ENCODE results near the gene IZUMO4.
A peak's percentile ranks its signal among the peaks of the same experiment; 100 is the strongest.
"Not testable (repeated sequence)": the region's sequence is repeated elsewhere in the genome, so short reads cannot be mapped to it uniquely, and the experiment has no call there.

The IZUMO4 gene

DNA sequence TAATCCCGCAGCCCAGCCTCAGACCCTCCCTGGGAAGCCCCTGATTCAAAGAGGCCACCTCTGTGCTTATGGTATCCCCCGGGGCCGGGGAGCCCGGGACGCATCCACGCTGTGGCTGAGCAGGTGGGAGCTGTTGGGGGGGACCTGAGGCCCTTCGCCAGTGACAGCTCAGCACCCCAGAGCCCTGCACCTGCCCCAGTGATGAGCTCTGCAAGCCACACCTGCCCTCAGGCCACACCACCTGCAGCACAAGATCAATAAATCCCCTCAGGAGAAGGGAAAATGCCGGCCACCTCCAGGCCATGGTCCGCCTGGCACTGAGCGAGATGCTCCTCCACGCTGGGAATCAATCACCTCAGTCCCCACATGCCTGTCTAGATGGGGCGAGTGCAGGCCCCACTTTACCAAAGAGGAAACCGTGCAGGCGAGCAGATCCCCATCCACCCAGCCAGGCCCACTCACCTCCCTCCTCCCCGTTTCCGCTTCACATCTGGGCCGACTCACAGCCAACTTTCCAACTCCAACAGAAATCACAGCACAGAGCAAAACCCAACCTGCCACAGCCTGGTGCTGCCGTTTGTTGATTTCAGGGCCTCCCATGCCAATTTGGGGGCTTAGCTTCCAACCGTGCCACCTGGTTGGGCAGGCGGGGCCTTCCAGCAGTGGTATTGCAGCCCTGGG lies 13.4 kb upstream of the IZUMO4 start:
- DNase-seq (ENCODE audit: low spot score): no peak

DNA sequence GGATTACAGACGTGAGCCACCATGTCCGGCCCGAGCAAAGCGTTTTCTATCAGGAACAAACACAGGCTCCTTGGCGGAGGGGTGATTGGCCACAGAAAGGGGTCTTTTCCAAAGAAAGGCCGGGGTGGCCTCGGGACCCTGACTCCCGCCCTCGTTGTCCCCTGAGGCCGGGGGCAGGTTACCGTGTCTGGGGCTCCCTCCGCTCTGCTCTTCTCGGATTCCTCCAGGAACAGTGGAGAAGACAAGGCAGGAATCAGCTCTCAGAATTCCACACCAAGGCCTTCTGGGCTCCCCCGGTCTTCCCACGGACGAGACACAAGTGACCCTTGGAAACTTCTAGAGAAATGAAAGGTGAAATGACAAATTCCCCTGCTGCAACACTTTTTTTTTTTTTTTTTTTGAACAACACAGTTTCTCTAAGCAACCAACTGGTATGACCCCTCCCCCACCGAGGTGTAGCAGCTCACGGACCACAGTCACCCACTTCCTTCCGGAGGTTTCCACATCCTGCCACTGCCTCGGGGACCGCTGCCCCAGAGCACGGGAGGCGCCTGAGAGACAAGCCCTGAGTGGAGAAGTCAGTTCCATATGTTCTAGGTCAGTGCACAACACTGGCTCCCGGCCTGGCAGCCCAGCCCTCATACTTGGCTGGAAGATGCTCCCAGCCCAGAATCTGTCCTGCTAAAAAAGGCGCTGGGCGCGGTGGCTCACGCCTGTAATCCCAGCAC lies 11.6 kb upstream of the IZUMO4 start:
- DNase-seq (ENCODE audit: low spot score): no peak

DNA sequence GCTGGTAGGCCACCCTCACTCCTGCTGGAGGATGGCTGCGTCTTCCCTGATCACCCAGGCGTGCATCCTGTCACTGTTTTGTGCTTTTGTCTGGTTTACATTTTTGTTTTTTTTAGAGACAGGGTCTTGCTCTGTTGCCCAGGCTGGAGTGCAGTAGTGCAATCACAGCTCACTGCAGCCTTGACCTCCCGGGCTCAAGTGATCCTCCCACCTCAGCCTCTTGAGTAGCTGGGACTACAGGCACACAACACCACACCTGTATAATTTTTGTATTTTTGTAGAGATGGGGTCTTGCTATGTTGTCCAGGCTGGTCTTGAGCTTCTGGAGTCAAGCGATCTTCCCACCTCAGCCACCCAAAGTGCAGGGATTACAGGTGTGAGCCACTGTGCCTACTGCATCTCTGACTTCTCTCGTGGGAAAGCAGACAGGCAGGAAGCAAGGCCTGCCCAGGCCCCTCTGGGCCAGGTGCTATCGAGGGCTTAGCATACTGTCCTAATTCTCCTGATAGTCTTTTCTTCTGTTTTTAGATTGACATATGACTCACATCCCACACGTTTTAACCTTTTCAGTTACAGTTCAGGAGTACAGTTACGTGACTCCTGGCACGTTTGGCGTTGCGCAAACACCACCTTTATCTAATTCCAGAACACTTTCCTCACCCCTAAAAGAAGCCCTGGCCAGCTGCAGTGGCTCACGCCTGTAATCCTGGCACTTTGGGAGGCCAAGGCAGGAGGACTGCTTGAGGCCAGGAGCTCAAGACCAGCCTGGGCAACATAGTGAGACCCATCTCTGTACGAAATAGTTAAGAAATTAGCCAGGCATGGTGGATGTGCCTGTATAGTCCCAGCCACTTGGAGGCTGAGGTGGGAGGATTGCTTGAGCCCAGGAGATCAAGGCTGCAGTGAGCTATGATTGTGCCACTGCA lies 9.8 kb upstream of the IZUMO4 start:
- not testable (repeated sequence) for DNase-seq (ENCODE audit: low spot score)

DNA sequence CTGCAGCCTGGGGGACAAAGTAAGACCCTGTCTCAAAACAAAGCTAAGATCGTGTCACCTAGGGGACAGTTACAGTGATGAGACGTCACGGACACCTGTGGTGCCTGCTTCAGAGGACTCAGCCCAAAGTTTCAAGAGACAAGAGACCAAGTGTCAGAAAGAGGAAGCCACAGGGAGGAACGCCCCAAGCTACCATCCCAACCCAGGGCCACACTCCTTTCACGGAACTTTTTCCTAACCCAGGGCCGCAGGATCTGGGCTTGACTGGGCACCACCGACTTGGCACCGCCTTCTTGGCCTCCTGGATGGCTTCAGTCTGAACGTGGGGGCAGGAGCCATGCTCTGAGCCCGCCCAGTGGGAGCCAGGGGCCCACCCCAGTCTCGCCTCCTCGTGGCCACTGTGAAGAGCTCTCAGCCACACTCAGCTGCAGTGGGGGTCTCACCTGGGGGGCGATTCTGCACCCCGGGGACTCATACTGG lies 9.1 kb upstream of the IZUMO4 start:
- DNase-seq (ENCODE audit: low spot score): no peak

DNA sequence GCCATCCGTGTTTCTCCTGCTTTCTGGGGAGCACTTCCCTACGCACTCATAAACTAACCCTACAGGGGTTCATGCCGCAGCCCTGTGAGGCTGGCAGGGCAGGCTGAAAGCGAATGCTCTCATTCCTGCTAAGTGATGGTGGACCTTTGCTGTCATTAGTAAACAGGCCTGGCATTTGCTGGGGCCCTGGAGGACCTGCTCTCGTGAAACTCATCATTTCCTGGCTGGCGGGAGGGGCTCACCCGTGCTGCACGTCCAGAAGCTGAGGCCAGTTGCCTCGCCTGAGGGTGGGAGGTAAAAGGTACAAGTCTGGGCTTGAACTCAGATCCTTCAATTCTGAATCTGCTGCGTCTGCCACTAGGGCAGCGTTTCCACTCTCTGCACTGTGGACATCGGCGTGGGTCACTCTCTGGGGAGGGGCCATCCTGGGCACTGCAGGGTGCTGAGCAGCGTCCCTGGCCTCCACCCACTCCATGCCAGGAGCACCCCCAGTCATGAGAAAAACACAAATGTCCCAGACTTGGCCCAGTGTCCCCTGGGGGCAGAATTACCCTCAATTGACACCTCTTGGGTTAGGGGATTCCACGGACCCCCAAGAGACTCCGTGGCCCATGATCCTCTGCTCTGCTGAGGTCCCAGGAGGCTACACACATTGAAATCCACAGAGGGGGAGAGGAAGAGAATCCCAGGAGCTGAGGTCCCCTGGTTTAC lies 7.6 kb upstream of the IZUMO4 start:
- no peak for DNase-seq (ENCODE audit: low spot score)

DNA sequence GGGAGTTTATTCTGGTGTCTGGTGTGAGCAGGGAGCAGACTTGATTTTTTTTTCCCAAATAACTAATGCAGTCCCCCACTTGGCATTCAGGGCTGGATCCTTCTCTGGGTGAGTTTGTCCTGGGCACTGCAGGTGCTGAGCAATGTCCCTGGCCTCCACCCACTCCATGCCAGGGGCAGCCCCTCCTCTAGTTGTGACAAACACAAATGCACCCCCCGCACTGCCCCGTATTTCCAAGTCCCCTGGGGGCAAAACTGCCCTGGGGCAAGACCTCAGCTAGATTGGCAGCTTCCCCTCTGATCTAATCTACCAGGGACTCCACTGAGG lies 7.0 kb upstream of the IZUMO4 start:
- no peak for DNase-seq (ENCODE audit: low spot score)

DNA sequence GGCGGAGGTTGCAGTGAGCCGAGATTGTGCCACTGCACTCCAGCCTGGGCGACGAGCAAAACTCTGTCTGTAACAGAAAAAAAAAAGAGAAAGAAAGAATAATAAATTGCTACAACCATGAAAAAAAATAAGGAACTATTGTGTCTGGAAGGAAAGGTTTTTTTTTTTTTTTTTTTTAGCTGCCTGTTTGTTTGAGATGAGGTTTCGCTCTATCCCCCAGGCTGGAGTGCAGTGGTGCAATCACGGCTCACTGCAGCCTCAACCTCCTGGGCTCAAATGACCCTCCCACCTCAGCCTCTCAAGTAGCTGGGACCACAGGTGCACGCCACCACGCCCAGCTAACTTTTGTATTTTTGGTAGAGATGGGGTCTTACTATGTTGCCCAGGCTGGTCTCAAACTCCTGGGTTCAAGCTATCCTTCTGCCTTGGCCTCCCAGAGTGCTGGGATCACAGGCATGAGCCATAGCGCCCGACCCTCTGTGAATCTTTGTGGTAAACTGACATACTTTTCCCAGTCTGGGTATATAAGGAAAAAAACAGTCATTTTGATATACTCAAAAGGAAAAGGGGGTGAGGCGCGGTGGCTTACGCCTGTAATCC lies 4.7 kb upstream of the IZUMO4 start:
- not testable (repeated sequence) for DNase-seq (ENCODE audit: low spot score)

DNA sequence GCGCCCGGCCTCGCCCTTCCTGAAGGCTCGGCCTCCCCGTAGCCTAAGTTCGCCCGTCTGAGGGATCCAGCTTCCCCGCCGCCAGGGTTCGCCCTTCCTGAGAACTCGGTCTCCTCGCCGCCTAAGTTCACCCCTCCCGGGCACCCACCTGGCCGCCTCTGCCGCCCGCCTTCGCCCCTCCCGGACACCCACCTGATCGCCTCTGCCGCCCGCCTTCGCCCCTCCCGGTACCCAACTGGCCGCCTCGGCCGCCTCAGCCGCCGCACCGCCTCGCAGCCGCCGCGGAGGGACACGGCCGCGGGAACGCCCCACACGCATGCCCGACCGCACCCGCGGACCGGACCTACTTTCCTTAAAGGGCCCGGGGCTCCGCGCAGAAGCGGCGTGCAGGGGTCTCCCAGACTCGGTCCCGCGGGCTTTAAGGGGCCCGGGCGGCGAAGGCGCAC lies 658 bp upstream of the IZUMO4 start, which contains the start of gene MOB3A:
Gene MOB3A, minus strand, starts transcription at position 293 of the 446 bp plus-strand sequence. CDS start 17,766 bp downstream, outside the sequence.
- peak; percentile 94 for DNase-seq (ENCODE audit: low spot score)

DNA sequence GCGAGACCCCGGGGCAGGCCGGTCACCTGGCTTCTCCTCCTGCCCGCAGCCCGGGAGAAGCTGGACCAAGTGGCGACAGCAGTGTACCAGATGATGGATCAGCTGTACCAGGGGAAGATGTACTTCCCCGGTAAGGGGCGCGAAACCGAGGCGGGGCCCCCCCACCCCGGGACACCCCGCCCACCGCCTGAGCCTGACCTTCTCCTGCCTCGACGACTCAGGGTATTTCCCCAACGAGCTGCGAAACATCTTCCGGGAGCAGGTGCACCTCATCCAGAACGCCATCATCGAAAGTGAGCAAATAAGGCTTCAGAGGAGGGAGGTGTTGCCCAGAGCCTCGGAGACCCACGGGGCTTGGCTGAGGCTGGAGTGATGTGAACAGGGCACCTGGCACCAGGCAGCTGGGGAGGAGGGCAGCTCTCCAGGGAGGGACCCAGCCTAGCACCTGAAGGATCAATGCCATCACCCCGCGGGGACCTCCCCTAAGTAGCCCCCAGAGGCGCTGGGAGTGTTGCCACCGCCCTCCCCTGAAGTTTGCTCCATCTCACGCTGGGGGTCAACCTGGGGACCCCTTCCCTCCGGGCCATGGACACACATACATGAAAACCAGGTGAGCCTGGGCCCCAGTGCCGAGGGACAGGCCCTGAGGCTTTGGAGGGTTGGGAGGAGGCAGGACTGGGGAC lies 629 bp downstream of the IZUMO4 start:
- DNase-seq (ENCODE audit: low spot score): no peak

DNA sequence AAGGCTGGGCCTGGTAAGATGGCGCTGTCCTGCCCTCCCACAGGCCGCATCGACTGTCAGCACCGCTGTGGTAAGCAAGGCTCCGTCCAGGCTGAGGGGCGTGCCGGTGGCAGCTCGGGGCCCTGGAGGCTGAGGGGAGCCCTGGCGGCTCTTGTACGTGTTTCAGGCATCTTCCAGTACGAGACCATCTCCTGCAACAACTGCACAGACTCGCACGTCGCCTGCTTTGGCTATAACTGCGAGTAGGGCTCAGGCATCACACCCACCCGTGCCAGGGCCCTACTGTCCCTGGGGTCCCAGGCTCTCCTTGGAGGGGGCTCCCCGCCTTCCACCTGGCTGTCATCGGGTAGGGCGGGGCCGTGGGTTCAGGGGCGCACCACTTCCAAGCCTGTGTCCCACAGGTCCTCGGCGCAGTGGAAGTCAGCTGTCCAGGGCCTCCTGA lies 1.2 kb downstream of the IZUMO4 start:
- no peak for DNase-seq (ENCODE audit: low spot score)

DNA sequence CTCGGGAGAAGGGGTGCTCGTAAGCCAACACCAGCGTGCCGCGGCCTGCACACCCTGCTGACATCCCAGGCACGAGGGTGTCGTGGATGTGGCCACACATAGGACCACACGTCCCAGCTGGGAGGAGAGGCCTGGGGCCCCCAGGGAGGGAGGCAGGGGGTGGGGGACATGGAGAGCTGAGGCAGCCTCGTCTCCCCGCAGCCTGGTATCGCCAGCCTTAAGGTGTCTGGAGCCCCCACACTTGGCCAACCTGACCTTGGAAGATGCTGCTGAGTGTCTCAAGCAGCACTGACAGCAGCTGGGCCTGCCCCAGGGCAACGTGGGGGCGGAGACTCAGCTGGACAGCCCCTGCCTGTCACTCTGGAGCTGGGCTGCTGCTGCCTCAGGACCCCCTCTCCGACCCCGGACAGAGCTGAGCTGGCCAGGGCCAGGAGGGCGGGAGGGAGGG lies 2.4 kb downstream of the IZUMO4 start:
- DNase-seq (ENCODE audit: low spot score): no peak

DNA sequence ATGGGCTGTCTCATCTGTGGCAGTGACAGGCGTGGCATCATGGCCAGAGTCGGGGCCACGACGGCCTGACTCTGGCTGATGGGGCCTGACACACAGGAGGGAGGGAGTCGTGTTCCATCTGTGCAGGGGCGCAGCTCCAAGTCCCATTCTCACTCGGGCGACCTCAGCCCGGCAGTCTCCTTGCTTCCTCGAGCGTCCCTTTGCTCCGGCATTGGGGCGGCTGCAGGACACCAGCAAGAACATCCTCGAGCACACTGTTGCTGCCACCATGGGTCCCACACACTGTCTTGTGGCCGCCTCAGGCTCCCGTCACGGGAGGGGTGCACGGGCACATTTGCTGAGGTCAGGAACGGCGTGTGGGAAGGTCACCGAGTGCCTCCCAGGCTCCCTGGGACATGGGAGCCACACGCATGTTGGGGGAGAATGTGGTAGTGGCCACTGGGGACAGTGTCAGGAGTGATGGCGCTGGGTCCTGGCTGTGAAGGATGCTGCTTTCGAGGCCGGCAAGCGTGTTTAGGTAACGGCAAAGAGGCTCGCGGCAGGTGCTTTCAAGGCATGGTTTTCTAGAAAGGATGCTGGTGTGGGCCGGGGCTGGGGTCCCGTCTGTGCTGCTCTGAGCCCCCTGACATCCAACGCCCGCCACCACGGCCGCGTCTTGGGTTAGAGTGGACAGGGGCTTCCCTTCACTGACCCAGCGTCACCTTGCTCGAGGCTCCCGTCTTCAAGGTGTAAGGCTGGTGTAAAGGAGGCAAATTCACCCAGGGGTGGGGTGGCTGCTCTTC lies 3.4 kb downstream of the IZUMO4 start:
- DNase-seq (ENCODE audit: low spot score): no peak

DNA sequence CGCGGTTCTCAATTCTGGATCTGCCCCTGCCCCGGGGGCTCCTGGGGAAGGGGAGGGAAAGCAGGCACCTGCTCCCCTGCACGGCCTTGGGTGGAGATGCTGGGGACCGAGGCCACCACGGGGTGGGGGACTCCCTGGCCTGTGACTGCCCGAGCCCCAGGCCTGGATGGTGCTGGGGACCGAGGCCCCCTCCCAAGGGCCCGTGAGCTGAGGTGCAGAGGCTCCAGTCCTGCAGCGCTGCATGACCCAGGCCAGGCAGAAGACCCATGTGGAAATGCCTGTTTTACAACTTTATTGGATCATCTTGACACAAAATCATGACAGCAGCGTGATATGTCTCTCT lies 4.0 kb downstream of the IZUMO4 start:
- DNase-seq (ENCODE audit: low spot score): no peak

DNA sequence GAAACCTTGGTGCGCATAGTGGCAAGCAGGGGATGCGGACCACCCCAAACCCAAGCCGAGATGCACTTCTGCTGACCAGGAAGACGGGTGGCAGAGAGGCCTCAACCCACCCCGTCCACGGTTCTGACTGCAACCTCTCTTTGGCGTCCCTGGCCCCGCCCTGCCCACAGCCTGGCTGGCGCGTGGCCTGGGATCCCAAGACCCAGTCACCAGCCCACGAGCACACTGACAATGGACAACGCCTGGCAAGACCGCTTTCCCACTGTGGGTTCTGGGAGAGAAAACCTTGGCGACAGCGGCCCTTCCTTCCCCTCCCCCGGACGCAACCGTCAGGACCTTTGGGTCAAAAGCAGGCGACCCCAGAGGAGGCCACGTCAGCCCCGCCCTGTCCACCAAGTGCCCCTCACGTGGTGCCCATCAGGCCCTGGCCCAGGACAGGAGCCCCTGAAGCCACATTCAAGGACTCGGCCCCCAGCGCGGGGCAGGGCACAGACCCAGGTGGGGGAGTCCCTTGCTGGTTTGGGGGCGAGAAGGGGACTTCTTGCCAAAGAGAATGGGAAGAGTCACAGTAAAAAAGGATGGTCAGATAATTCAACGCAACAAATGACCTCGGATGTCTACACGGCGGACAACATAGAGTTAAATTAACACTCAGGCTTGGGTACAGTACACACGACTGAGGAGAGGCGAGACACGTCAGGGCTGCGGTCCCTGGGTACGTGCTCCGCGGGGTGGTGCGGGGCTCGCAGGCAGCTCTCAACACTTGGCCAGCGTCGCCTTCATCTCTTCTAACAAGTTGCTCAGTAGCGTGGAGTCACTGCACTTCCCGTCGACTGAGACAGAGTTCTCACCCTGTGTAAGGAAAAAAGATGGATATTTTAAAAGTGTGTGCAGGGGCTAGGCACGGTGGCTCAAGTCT lies 5.0 kb downstream of the IZUMO4 start:
- no peak for DNase-seq (ENCODE audit: low spot score)

DNA sequence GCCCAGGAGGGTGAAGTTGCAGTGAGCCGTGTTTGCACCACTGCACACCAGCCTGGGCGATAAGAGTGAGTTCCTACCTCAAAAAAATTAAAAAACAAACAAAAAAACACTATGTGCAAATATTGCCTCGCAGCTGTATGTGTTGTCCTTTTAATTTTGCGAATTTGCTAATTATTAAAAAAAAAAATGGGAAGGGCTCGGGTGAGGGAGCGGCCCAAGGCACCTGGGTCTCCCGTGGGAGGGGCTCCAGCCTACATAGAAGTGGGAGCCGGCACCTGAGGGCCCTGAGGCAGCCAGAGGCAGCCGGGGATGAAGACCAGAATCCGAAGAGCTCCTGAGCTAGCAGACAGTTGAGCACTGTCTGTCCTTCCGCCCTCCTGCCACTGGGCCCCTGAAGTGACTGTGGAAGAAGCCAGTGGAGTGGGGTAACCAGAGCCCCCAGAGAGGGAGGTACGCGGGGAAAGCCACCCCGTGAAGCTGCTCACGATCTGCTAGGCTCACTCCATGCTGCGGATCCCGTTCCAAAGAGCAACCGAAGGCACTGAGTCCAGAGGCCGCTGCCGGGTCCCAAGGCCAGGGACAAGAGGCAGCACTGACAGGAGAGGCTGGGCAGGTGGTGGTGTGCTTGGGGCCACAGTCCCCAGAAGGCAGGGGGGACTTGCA lies 6.5 kb downstream of the IZUMO4 start:
- no peak for DNase-seq (ENCODE audit: low spot score)

DNA sequence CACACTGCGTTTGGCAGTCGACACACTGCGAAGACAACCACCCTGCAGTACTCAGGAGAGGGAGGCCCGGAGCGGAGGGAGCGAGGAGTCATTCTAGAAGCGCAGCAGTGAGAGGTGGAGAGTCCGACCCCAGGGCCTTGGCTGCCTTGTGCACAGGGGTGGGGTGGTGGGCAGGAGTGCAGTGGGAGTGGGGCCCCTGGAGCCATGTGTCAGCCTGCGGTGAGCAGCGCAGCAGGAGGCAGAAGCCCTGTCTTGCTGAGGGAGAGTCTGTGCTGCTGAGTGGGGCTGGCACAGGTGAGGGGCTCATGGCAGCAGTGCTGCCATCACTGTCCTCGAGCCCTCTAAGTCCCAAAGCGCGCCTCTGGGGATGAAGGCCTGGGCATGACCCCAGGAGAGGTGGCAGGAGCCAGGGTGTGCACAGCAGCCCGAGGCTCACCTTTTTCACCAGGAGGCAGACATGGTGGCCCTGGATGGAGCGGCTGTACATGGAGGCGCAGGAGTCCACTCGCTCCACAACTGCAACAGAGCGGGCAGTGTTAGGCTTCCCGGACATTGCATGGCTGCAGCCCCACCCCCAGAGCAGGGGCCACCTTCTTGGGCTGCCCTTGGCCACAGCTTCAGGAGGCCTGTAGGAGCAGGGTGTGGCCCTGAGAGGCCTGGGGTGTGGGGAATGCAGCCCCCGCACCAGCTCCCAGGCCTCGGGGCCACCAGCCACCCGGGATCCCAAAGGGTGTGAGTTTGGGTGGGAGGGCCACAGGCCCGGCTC lies 11.7 kb downstream of the IZUMO4 start:
- no peak for DNase-seq (ENCODE audit: low spot score)

DNA sequence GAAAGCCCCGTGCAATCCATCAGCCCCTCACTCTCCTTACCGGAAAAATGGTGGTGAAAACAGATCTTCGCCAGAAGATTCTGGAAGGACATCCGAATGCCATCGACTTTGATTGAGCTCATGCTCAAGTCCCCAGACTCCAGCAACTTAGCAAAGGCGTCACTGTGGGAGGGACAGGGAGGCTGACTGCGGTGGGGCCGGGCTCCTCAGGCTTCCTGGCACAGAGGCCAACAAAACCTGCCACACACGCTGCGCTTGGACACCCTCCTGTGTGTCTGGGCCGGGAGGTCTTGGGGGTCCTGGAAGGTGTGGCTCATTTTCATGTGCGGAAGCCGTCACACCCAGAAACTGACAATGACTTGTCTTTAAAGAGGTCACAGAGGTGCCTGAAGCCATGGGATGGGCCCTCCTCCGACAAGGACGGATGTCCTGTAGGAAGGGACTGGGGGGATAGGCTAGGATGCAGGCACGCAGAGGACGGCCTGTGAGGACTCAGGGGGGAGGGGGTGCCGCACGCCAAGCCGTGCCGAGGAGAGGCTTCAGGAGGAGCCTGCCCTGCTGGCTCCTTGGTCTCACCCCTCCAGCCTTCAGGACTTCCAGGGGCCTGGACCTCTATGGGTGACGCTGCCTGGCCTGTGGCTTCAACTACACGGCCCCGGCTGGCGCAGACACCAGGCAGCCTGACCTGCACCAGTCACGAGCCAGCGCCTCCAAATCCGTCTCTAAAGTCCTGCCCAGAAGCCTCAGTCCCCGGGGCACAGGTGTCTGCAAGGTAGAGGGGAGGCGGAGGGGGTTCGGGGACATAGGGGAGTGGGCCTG lies 12.5 kb downstream of the IZUMO4 start:
- no peak for DNase-seq (ENCODE audit: low spot score)
